DMS153 treated with DMSO at 0.1 percent for 48 hours (cell line): Measurements from ENCODE around the gene ATL2.
A peak's percentile ranks its signal among the peaks of the same experiment; 100 is the strongest.

ENCODE experiments used
- DNase-seq: peaks from one replicate; lab custom pipeline; 2025; ENCODE audit not compliant: unreplicated experiment; lab: John Stamatoyannopoulos, UW

ATL2 gene

DNA sequence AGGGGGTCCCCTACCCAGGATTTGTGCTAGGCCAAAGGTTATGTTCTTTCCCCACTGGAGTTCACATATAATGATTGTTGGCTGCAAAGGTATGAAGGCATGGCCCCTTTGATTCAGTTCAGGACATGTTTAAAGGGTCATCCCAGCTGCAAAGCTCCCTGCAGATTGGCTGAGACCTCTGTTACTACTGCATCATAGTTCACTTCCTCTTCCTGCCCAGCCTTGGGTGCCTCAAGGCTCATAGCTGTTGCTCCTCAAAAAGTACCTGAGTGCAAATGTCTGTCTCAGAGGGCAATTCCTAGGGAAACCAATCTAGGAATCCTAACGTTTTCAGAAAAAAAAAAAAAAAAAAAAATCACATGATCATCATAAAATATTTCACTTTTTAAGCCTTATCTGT lies 125.1 kb downstream of the ATL2 start:
- no peak for DNase-seq

DNA sequence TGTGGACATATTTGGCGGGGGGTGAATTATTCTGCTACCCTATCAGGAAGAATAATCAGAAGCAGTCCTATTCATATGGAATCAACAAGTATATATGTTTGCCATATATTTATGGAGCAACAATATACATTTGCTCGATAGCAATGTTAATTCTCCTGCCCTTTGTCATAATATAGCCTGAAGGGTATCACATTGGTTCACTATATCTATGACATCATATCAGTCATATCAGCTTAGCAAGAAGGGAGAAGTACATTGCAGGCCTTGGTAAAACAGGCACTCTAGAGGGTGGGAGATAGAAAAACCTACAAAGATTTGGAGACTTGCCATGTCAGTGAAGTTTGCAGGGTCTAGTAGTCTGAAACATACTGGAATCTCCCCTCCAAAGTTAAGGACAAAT lies 128.4 kb downstream of the ATL2 start:
- no peak for DNase-seq

DNA sequence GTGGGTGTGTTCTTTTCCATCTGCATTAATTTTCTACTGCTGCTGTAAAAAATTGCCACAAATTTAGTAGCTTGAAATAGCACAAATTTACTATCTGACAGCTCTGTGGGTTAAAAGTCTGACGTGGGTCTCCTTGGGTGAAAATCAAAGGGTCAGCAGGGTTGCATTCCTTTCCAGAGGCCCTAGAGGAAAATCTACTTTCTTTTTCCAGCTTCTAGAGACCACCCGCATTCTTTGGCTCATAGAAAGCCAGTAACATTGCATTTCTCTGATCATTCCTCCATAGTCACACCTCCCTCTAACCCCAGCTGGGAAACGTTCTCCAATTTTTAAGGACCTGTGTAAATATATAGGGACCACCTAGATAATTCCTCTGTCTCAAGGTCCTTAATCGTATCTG lies 128.8 kb downstream of the ATL2 start:
- no peak for DNase-seq

DNA sequence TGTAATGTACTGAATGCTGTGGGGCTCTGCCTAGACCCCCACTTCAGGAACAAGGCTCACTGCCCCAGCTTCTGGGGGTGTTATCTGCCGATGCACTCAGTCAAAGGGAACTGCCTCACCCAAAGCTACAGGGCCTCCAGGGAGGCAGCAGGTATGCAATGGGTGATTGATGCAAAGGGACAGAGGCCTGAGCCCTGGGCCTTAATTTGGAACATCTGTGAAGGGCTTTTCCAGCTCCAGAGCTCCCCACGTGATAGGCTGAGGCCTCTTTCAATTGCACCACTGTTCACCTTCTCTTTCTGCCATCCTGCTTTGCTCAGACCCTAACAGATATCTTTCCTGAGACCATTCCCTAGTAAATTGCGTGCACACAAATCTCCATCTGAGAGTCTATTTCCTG lies 131.0 kb downstream of the ATL2 start:
- no peak for DNase-seq

DNA sequence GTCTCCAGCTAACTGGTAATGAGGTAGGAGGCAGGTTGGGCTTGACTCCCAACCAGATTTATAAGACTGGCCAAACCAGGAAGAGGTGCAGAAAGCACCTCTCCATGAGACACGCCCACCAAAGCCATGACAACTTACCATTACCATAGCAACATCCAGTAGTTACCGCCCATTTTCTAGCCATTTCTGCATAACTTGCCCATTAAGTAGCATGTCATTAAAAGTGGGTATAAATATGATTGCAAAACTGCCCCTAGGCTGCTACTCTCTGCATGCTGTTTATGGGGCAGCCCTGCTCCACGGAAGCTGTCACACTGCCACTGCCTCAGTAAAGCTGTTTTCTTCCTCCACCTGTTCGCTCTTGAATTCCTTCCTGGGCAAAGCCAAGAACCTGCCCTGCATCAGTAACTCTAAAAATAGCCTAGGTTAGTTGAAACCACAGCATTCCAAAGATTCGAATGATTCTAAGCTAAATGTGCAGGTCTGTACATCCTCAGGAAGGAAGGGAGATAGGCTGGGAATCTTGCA lies 131.9 kb downstream of the ATL2 start:
- peak; percentile 2 for DNase-seq

DNA sequence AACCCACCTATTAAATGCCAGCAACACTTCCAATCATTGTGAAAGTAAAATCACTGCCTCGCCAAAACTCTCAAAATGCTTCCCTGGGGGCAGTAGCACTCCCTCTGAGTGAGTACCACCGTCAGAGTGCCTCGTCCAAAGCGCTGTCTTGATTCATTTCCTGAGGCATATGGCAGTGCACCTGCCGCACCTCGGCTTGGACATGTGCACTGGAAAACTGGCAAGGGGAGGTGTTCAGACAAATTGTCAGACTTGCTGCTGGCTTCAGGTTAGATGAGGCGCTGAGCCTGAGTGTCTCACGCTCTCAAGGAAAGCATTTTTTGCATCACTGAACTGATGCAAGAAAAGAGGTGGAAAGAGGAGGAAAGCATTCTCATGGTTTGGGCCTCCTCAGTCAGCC lies 132.8 kb downstream of the ATL2 start:
- no peak for DNase-seq
